Neural cell (in vitro differentiated cells): Measurements from ENCODE around the gene ENAH. TPM values are rescaled to one million over a fixed set of nuclear protein-coding genes. Genes with fewer than 3 reads are reported as not detected.

Source experiments
- H2AFZ ChIP-seq: fragments of 200-600, 300-800 bp; sonication (generic), shearing (Covaris generic); 2 replicates; pipeline ENCODE4 v1.6.0; 2014; ENCODE audit warnings: low read depth, mild to moderate bottlenecking, antibody characterized with exemption, low read length, moderate library complexity
- H3F3A ChIP-seq: fragments of 200-600 bp; shearing (Covaris generic); 2 replicates; pipeline ENCODE4 v1.6.1; 2016; ENCODE audit warnings: mild to moderate bottlenecking, moderate library complexity, mixed read lengths, antibody characterized with exemption, low read length; ENCODE audit not compliant: insufficient read depth, poor library complexity, severe bottlenecking
- H3K27ac ChIP-seq: fragments of 200-600, 300-800 bp; sonication (generic), shearing (Covaris generic); 2 replicates; pipeline ENCODE4 v1.5.1; 2014; ENCODE audit warnings: mild to moderate bottlenecking, low read length, moderate library complexity
- H3K27me3 ChIP-seq: fragments of 300-800, 200-600 bp; sonication (generic), shearing (Covaris generic); 2 replicates; pipeline ENCODE4 v1.6.0; 2014; ENCODE audit warnings: mild to moderate bottlenecking, low read depth, low read length, moderate library complexity; ENCODE audit not compliant: insufficient read depth
- H3K36me3 ChIP-seq: fragments of 300-800, 200-600 bp; sonication (generic), shearing (Covaris generic); 2 replicates; pipeline ENCODE4 v1.5.1; 2014; ENCODE audit warnings: mild to moderate bottlenecking, antibody characterized with exemption, low read length, moderate library complexity; ENCODE audit not compliant: insufficient read depth
- H3K4me2 ChIP-seq: fragments of 300-800, 200-600 bp; sonication (generic), shearing (Covaris generic); 2 replicates; pipeline ENCODE4 v1.6.0; 2014; ENCODE audit warnings: mild to moderate bottlenecking, low read length
- H3K4me3 ChIP-seq: fragments of 300-800, 200-600 bp; sonication (generic), shearing (Covaris generic); 2 replicates; pipeline ENCODE4 v1.5.1; 2014; ENCODE audit warnings: mild to moderate bottlenecking, low read length, moderate library complexity
- H3K79me2 ChIP-seq: fragments of 200-600 bp; shearing (Covaris generic); replicated peaks from 2 replicates; pipeline ENCODE4 v1.6.0; 2014; ENCODE audit warnings: mild to moderate bottlenecking, low read length, moderate library complexity; ENCODE audit not compliant: insufficient read depth
- H3K9ac ChIP-seq: fragments of 300-800, 200-600 bp; sonication (generic), shearing (Covaris generic); 2 replicates; pipeline ENCODE4 v1.6.1; 2016; ENCODE audit warnings: mild to moderate bottlenecking, low read length, mixed read lengths
- H3K9me2 ChIP-seq: fragments of 200-600 bp; shearing (Covaris generic); 2 replicates; pipeline ENCODE4 v1.6.1; 2016; ENCODE audit warnings: mild to moderate bottlenecking, low read length, mixed read lengths; ENCODE audit not compliant: insufficient read depth
- H3K9me3 ChIP-seq: fragments of 200-600, 300-800 bp; sonication (generic), shearing (Covaris generic); 2 replicates; pipeline ENCODE4 v1.6.1; 2016; ENCODE audit warnings: mild to moderate bottlenecking, mixed run types, low read length, moderate library complexity, mixed read lengths
- H4K20me1 ChIP-seq: fragments of 200-600 bp; shearing (Covaris generic); 2 replicates; pipeline ENCODE4 v1.6.1; 2016; ENCODE audit warnings: mild to moderate bottlenecking, mixed run types; ENCODE audit not compliant: insufficient read depth
- CTCF ChIP-seq: fragments of 450-650 bp; IDR thresholded peaks from 2 replicates; pipeline ENCODE4 v1.5.1; 2014; ENCODE audit warnings: antibody characterized with exemption, mild to moderate bottlenecking, moderate library complexity; ENCODE audit not compliant: poor library complexity, severe bottlenecking
- EP300 ChIP-seq: fragments of 450-650 bp; conservative IDR thresholded peaks from 2 replicates; pipeline ENCODE4 v1.6.1; 2014; ENCODE audit warnings: antibody characterized with exemption, mild to moderate bottlenecking, moderate library complexity; ENCODE audit not compliant: poor library complexity, severe bottlenecking
- EZH2 ChIP-seq: fragments of 200-600, 300-800 bp; shearing (Covaris generic), sonication (generic); IDR thresholded peaks from 2 replicates; pipeline ENCODE4 v1.6.1; 2014; ENCODE audit warnings: antibody characterized with exemption, low read length, borderline replicate concordance, mild to moderate bottlenecking; ENCODE audit not compliant: insufficient read depth, poor library complexity, severe bottlenecking
- MXI1 ChIP-seq: fragments of 450-650 bp; conservative IDR thresholded peaks from 2 replicates; pipeline ENCODE4 v1.6.1; 2014; ENCODE audit warnings: antibody characterized with exemption, mild to moderate bottlenecking; ENCODE audit not compliant: poor library complexity, severe bottlenecking
- POLR2AphosphoS5 ChIP-seq: IDR thresholded peaks from 2 replicates; pipeline ENCODE4 v1.6.1; 2012
- RAD21 ChIP-seq: fragments of 450-650 bp; conservative IDR thresholded peaks from 2 replicates; pipeline ENCODE4 v1.6.1; 2014; ENCODE audit warnings: antibody characterized with exemption, mild to moderate bottlenecking, moderate library complexity
- REST ChIP-seq: IDR thresholded peaks from 2 replicates; pipeline ENCODE4 v1.6.1; 2012; ENCODE audit warnings: borderline replicate concordance
- SMC3 ChIP-seq: fragments of 450-650 bp; conservative IDR thresholded peaks from 2 replicates; pipeline ENCODE4 v1.6.1; 2014; ENCODE audit warnings: antibody characterized with exemption, mild to moderate bottlenecking, moderate library complexity; ENCODE audit not compliant: poor library complexity
- TAF1 ChIP-seq: IDR thresholded peaks from 2 replicates; pipeline ENCODE4 v1.6.1; 2012; ENCODE audit warnings: low read depth
- polyA plus RNA-seq: library from polyadenylated mRNA; depleted of rRNA; stranded (reverse); fragments of >200 nt; gene quantifications from 2 replicates; pipeline ENCODE4 v1.2.3, GENCODE V29; 2014

The ENAH gene
- polyA plus RNA-seq, 1 donor from 2014 or later = 58.4 TPM

- Histone ChIP-seq H3K27me3 (no peaks in the 10 kb centered on the region), H2AFZ (no peak overlapping the region), H3K36me3 (no peaks in the 10 kb centered on the region), H3K27ac (no peak overlapping the region), H3F3A (no peaks in the 10 kb centered on the region), H3K9me3 (no peaks in the 10 kb centered on the region), H3K9ac (no peak overlapping the region), H3K9me2 (no peaks in the 10 kb centered on the region), H4K20me1 (peaks cover 4% of the 10 kb centered on the region), H3K4me3 (no peak overlapping the region), H3K4me2 (no peak overlapping the region), H3K79me2 (peaks cover 94% of the 10 kb centered on the region)
- no peak for TF ChIP-seq POLR2AphosphoS5
- TF ChIP-seq MXI1 = no peak
- no peak for TF ChIP-seq EP300
- TF ChIP-seq EZH2 = no peak
- no peak for TF ChIP-seq REST
- TF ChIP-seq RAD21 = no peak
- TF ChIP-seq TAF1 = no peak
Observed at GRCh38 chr1:225603538-225604354, 49.2 kb downstream of the ENAH start.

GRCh38 chr1:225602590-225603206, 50.2 kb downstream of the ENAH start:
- Histone ChIP-seq H3K9me3 (no peaks in the 10 kb centered on the region), H3K9me2 (no peaks in the 10 kb centered on the region), H3K27me3 (no peaks in the 10 kb centered on the region), H3K79me2 (peaks cover 94% of the 10 kb centered on the region), H3K4me2 (no peak overlapping the region), H3K4me3 (no peak overlapping the region), H4K20me1 (peaks cover 4% of the 10 kb centered on the region), H2AFZ (no peak overlapping the region), H3K27ac (no peak overlapping the region), H3F3A (no peaks in the 10 kb centered on the region), H3K36me3 (no peaks in the 10 kb centered on the region), H3K9ac (no peak overlapping the region)
- TF ChIP-seq POLR2AphosphoS5 (no peak), TAF1 (no peak), SMC3 (no peak), CTCF (no peak), MXI1 (no peak)
